Measurements from ENCODE around the gene ZNF691.
A peak's percentile ranks its signal among the peaks of the same experiment; 100 is the strongest.
"Not testable (repeated sequence)": the region's sequence is repeated elsewhere in the genome, so short reads cannot be mapped to it uniquely, and the experiment has no call there.

ZNF691 gene, protein sequence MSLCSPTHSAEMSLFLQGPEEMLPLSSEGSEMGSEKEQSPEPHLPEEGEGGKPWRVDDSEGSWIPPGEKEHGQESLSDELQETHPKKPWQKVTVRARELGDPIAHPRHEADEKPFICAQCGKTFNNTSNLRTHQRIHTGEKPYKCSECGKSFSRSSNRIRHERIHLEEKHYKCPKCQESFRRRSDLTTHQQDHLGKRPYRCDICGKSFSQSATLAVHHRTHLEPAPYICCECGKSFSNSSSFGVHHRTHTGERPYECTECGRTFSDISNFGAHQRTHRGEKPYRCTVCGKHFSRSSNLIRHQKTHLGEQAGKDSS

GRCh38 chr1:42846257-42847110 lies at the start of gene ZNF691:
Gene ZNF691, plus strand, starts transcription at chr1:42846613. Its CDS starts 3,046 bp downstream, at chr1:42849659.
- peak; percentile 95 to 96 for DNase-seq

- DNase-seq, result no peak
These were observed 49.0 kb upstream of the ZNF691 start for GRCh38 chr1:42797414-42797813.

DNA sequence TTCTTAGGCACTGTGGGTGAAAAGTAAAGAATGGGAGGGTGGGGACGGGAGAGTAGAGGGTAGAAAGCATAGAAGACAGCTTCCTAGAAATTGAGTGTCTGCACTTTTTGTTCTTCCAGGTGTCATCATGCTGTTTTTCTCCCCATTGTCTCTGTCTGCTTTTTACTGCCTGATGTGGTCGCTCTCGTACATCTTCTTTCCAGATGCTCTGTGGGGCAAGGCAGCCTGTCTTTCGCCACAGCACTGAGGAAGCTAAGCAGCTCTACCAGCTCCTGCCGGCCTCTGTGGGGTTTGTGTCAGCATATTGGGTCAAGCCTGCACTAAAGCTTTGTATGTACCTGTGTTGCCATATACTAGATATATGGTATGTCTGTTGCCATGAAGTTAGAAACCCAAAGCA lies 48.4 kb upstream of the ZNF691 start:
- no peak for DNase-seq

GRCh38 chr1:42801832-42802473 lies 44.5 kb upstream of the ZNF691 start:
- DNase-seq, result no peak

GRCh38 chr1:42806171-42806570 lies 40.2 kb upstream of the ZNF691 start:
- no peak for DNase-seq

DNA sequence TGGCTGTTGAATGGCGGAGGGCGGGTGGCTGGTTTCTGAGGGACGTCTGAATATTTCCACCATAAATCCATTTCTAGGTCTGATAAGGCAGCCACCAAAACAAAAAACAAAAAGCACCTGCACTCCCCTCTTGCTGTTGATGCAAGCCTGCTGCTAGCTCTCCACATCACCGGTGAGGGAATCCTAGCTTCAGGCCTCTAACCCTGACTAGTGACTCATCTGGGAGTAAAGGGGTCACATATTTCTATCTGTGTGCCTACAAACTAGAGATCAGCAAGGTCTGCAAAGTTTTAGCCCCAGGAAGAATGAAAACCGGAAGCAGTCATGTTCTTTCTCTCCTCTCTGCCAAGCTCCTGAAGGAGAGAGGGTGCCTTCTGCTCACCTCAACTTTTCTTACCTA lies 39.8 kb upstream of the ZNF691 start:
- no peak for DNase-seq

DNA sequence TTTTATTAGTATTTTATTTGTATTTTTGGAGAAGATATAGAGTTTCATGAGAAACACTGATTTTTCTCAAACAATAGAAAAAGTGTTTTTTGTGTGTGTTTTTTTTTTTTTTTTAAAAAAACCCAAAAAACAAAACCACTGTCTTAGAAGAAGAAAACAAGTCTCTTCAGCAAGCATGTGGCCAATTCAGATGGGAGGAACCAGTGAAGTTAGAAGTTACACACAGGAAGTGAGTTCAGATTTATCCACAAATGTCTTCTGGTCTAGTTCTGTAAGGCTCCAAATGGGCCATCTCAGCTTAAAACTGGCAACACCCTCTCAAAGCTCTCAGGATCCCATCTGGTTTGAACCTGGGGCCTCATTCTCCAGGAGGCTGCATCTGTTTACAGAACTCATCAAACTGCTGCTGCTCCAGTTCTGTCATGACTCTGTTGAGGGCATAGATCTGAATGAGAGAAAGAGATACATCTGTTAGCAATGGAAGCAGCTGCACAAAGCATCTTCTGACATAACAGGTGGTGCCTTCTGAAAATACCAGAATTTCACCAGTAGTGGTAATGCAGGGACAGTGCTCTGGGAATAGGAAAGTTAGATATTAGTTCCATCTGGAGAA lies 39.3 kb upstream of the ZNF691 start:
- no peak for DNase-seq

DNA sequence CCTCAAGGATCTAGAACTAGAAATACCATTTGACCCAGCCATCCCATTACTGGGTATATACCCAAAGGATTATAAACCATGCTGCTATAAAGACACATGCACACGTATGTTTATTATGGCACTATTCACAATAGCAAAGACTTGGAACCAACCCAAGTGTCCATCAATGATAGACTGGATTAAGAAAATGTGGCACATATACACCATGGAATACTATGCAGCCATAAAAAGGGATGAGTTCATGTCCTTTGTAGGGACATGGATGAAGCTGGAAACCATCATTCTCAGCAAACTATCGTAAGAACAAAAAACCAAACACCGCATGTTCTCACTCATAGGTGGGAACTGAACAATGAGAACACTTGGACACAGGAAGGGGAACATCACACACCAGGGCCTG lies 31.6 kb upstream of the ZNF691 start:
- DNase-seq, result not testable (repeated sequence)

DNA sequence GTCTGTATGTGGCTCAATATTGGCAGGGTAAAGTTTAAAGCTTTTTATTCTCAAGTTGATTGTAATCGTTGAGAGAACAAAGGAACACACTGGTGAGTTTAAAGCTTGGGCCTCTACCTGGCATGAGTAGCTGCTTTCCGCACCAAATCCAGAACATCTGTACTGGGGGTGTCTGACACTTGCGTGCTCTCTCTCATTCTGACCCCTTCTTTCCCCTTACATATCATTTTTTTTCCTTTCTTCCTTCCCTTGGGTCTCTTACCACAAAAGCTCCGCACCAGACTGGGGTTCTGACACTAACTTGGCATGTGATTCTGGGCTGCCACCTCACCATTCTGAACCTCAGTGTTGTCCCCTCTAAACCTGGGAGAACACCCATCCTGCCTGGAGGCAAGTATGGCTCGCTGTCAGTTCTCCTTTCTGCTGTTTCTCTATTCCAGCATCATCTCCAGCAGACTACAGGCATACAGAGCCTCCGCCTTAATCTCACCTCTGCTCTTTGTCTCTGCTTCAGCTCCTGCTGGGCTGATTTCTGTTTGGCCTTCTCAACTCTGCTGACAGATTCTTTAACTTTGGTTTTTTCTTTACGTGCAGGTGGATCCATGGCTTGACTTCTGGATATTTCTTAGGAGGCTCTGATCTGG lies 30.4 kb upstream of the ZNF691 start:
- DNase-seq, result peak in 1 of 2 donors; percentile 11

DNA sequence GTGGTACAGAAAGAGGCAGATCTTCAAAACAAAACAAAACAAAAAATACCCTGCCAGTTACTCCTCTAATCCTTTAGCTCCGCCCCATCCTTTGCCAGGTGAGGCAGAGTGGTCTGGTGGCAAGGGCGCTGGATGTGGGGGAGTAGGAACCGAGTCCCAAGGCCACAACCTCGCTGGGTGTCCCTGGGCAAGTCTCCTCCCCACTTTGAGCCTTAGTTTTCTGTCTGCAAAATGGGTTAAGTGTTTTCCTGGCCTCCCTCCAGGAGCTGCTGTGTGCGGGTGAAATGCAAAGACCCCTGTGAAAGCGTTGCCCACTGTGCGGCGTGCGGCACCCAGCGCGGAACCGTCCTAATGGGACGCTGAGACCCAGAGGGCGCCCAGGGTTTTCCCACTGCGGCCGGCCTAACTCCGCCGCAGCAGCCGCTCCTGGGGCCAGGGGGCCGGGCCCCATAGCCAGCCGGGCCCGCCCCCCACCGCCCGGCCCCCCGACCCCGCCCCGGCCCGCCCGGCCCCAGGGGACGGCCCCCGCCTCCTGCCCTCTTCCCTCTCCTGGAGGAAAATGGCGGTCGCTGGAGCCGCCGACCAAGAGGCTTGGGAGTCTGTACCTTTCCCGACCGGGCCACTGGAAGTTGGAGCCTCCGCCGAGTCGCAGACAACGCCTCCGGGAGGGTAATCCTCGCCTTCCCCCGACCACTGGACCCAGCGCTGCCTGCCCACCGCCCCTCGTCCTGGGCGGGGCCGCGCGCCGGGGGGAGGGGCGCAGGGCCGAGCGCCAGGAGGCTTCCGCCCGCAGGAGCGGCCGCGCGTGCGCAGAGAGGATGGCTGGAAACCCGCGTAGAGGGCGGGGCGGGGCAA lies 29.6 kb upstream of the ZNF691 start, which contains the start of the genes ERMAP and SVBP:
ERMAP (plus strand) TSS at position 538 of the 855 bp plus-strand sequence. CDS start 13,327 bp downstream, outside the sequence.
SVBP (minus strand) TSS at position 813 of the 855 bp plus-strand sequence. CDS start 853 bp downstream, outside the sequence.
- DNase-seq, result peak; percentile 80 to 96

DNA sequence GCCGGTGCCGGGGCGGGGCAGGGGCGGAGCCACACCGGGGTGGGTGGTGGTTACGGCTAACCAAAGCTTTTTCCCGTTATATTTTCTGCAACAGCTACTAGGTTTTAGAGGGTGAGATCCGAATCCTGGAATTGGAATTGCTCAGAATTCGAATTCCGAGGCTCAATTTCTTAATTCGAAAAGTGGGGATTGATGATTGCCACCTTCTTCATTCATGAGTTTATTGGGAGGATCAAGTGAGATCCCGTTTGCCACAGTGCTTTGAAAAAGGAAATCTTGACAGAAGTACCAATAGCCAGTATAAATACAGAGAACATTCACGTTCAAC lies 29.0 kb upstream of the ZNF691 start:
- DNase-seq, result no peak

GRCh38 chr1:42817976-42818375 lies 28.4 kb upstream of the ZNF691 start:
- DNase-seq, result no peak

- no peak for DNase-seq
These were observed 25.6 kb upstream of the ZNF691 start for GRCh38 chr1:42820813-42821212.

DNA sequence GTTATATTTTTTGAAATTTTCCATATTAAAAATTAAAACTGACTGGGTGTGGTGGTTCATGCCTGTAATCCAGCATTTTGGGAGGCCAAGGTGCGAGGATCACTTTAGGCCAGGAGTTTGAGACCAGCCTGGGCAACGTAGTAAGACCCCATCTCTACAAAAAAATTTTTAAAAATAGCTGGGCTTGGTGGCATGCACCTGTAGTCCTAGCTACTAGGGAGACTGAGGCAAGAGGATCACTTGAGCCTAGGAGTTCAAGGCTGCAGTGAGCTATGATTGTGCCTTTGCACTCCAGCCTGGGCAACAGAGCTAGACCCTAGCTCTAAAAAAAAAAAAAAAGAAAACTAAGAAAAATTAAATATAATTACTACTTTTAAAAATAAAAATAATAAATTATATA lies 24.7 kb upstream of the ZNF691 start:
- no peak for DNase-seq

- DNase-seq, result peak in 1 of 2 donors; percentile 32
These were observed 23.5 kb upstream of the ZNF691 start for GRCh38 chr1:42822800-42823392.

DNA sequence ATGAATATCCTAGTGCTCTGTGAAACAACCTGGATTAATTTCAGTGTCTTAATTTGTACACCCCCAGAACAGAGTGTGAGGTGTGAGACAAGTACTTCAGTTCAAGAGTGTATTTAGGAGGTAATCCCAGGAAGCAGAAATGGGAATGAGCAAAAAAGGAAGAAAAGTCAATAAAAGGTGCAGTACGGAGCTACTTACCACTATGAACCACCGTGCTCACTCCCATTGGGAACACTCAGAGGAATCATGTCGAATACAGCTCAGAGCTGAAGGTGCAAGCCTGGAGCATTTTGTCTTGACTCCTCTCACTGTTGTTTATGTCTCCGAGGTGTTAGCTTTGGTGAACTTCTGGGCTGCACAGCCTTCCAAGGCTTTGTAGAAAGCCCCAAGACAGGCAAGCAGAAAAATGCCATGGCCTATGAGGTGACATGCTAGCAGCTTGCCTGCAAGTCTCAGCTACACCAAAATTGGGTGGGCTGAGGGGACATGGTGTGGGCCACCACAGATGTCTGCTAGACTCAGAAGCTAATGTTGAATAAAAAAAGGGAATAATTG lies 21.9 kb upstream of the ZNF691 start:
- no peak for DNase-seq

DNA sequence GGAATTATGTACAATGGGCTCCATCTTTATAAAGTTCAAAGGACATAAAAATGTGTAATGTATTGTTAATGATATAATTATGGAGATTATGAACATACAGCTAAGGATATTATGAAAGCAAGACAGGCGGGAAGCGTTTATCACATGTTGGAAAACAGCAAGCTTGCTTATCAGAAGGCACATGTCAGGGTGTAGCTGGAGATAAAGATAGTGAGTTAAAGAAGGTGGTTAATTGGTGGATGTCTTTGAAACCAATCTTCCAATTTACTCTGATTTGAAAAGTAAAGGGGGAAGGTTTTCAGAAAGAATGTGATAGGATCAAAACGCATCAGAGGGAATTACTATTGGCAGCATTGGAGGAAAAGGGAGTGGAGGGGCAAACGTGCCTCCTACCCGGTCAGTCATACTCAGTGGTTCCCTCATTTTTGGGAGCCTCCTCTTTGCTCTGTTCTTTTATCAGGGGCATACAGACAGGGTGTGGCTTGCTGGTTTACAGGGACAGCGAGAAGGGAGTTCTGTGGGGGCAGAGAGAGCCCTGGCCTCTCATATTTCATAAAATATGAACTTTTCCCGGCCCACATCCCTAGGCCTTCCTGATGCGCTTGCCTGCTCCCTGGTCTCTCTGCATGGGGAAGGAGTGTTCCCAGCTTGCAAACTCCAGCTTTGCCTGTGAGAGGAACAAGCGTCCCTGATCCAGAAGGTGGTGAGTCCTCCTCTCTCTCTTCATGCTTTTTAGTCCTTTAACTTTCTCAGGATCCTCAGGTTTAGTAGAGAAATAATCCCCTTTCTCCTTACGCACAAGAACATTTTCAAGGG lies 21.2 kb upstream of the ZNF691 start:
- no peak for DNase-seq

- no peak for DNase-seq
These were observed 15.8 kb upstream of the ZNF691 start for GRCh38 chr1:42830631-42831030.

DNA sequence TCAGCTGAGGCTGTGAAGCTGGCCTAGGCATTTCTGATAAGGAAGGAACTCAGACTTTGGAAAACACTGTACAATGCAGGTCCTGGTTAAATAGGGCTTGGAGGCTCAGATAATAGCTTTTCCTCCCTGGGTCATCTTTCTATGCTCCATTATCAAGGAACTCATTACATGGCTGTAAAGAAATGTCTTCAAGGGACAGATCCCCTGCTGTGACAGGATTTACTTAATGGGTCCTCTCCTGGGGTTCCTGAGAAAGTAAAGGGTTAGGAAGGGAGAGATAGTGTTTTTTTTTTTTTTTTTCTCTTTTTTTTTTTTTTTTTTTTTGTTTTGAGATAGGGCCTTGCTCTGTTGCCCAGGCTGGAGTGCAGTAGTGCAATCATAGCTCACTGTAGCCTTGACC lies 15.1 kb upstream of the ZNF691 start:
- DNase-seq, result no peak

Data from inflammatory macrophage treated with lipopolysaccharide for 1 hour (primary cell).